DND-41 (cell line): Measurements from ENCODE around the gene LRRTM4.

Experiments
- ATAC-seq: fragments of 200-7000 bp; cut with Tn5 transposase; 3 replicates; pipeline ENCODE4 v1.9.1; 2021; ENCODE audit warnings: low read depth; ENCODE audit not compliant: insufficient read depth
- DNase-seq: peaks from one replicate; pipeline ENCODE4 v3.0.0-alpha.2; 2020
- H2AFZ ChIP-seq: 2 replicates; pipeline ENCODE4 v1.6.0; 2012; ENCODE audit warnings: low read depth, low read length
- H3K27ac ChIP-seq: 2 replicates; pipeline ENCODE4 v1.5.1; 2012; ENCODE audit warnings: low read length, inconsistent platforms
- H3K27me3 ChIP-seq: fragments of 200-600 bp; sonication (generic); 2 replicates; pipeline ENCODE4 v1.6.0; 2012; ENCODE audit warnings: low read length, mild to moderate bottlenecking, inconsistent platforms; ENCODE audit not compliant: insufficient read depth, poor library complexity
- H3K36me3 ChIP-seq: 2 replicates; pipeline ENCODE4 v1.5.1; 2012; ENCODE audit warnings: low read length, inconsistent platforms; ENCODE audit not compliant: insufficient read depth
- H3K4me1 ChIP-seq: 2 replicates; pipeline ENCODE4 v1.5.1; 2012; ENCODE audit warnings: mild to moderate bottlenecking, low read length; ENCODE audit not compliant: insufficient read depth
- H3K4me2 ChIP-seq: 2 replicates; pipeline ENCODE4 v1.6.0; 2012; ENCODE audit warnings: mild to moderate bottlenecking, moderate library complexity, low read length, inconsistent platforms; ENCODE audit not compliant: insufficient read depth
- H3K4me3 ChIP-seq, 2 experiments: fragments of 200-600 bp in 1 of 2; shearing (Covaris generic) in 1 of 2; 2 replicates each; pipeline ENCODE4 v1.5.1; 2012 to 2016; ENCODE audit warnings: inconsistent platforms in 2 of 2, low read length in 2 of 2, mild to moderate bottlenecking in 2 of 2, low read depth in 1 of 2, moderate library complexity in 1 of 2
- H3K79me2 ChIP-seq: 2 replicates; pipeline ENCODE4 v1.6.0; 2012; ENCODE audit warnings: low read length, inconsistent platforms; ENCODE audit not compliant: insufficient read depth
- H3K9ac ChIP-seq: 2 replicates; pipeline ENCODE4 v1.6.0; 2012; ENCODE audit warnings: low read depth, mild to moderate bottlenecking, inconsistent platforms, low read length, moderate library complexity
- H3K9me3 ChIP-seq: 2 replicates; pipeline ENCODE4 v1.5.1; 2012; ENCODE audit warnings: low read length, moderate library complexity, mild to moderate bottlenecking, inconsistent platforms; ENCODE audit not compliant: insufficient read depth, severe bottlenecking
- H4K20me1 ChIP-seq: 2 replicates; pipeline ENCODE4 v1.6.0; 2012; ENCODE audit warnings: low read length; ENCODE audit not compliant: insufficient read depth
- EZH2 ChIP-seq: IDR thresholded peaks from 3 replicates; pipeline ENCODE4 v1.6.1; 2012; ENCODE audit warnings: borderline replicate concordance, low read depth, mild to moderate bottlenecking, moderate library complexity, low read length, inconsistent platforms; ENCODE audit not compliant: severe bottlenecking
- TF ChIP-seq, protein P1 (sequence below): IDR thresholded peaks from 2 replicates; pipeline ENCODE4 v1.5.1; 2012; ENCODE audit warnings: borderline replicate concordance, low read length, moderate library complexity, mild to moderate bottlenecking; ENCODE audit not compliant: poor library complexity, severe bottlenecking; ENCODE audit errors: extremely low read depth

Gene LRRTM4

DNA sequence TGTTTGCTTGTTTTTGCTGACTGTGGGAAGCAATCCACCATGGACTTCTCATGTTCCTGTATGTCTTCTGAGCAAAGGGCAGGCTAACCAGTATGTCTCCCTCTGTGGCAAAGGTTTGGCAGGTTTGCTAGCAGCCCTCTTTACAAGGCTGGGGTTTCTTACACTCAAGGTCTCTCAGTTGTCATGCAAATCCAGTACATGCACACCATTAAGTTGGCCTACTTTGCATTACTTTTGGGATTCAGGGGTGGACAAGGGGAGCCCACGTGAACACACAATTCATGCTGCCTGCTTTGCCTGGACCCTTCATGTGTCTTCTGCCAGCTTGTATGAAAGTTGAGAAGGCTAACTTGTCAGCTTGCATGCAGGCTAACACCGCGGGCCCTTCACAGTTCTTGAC is 134.9 kb downstream of the LRRTM4 start:
- Histone ChIP-seq H3K9ac (no peak overlapping the region), H3K36me3 (no peaks in the 10 kb centered on the region), H3K27me3 (no peaks in the 10 kb centered on the region), H4K20me1 (no peaks in the 10 kb centered on the region), H3K9me3 (no peaks in the 10 kb centered on the region), H3K27ac (no peak overlapping the region), H3K4me3 (no peak overlapping the region), H3K79me2 (no peaks in the 10 kb centered on the region), H2AFZ (no peak overlapping the region), H3K4me2 (no peak overlapping the region), H3K4me1 (no peaks in the 10 kb centered on the region)
- no peak for DNase-seq
- no peak for TF ChIP-seq EZH2
- TF ChIP-seq, protein P1, sequence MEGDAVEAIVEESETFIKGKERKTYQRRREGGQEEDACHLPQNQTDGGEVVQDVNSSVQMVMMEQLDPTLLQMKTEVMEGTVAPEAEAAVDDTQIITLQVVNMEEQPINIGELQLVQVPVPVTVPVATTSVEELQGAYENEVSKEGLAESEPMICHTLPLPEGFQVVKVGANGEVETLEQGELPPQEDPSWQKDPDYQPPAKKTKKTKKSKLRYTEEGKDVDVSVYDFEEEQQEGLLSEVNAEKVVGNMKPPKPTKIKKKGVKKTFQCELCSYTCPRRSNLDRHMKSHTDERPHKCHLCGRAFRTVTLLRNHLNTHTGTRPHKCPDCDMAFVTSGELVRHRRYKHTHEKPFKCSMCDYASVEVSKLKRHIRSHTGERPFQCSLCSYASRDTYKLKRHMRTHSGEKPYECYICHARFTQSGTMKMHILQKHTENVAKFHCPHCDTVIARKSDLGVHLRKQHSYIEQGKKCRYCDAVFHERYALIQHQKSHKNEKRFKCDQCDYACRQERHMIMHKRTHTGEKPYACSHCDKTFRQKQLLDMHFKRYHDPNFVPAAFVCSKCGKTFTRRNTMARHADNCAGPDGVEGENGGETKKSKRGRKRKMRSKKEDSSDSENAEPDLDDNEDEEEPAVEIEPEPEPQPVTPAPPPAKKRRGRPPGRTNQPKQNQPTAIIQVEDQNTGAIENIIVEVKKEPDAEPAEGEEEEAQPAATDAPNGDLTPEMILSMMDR = no peak
- no peak for ATAC-seq

DNA sequence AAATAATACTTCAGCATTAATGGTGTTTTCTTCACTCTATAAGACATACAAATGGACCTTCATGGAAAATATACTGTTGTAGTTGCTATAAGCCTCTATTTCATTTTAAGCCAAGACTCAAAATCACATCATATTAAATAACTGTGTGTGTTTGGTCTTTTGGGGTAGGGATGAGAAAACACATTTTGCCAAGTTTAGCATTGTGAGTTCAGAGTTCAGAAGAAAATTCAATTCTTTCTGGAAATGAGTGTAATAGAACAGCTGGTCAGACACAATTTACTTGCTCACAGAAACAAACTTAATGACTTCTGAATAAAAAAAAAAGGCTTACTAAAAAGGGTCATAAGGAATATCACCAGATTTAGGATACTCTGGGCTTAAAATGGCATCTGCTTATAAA is 149.5 kb downstream of the LRRTM4 start:
- Histone ChIP-seq H3K4me2 (no peak overlapping the region), H3K79me2 (no peaks in the 10 kb centered on the region), H3K27ac (no peak overlapping the region), H3K36me3 (no peaks in the 10 kb centered on the region), H3K9me3 (no peaks in the 10 kb centered on the region), H3K4me3 (no peak overlapping the region), H3K4me1 (no peaks in the 10 kb centered on the region), H2AFZ (no peak overlapping the region), H4K20me1 (no peaks in the 10 kb centered on the region), H3K27me3 (no peaks in the 10 kb centered on the region), H3K9ac (no peak overlapping the region)
- no peak for TF ChIP-seq EZH2
- TF ChIP-seq, protein P1 = no peak
- ATAC-seq = no peak
- no peak for DNase-seq

DNA sequence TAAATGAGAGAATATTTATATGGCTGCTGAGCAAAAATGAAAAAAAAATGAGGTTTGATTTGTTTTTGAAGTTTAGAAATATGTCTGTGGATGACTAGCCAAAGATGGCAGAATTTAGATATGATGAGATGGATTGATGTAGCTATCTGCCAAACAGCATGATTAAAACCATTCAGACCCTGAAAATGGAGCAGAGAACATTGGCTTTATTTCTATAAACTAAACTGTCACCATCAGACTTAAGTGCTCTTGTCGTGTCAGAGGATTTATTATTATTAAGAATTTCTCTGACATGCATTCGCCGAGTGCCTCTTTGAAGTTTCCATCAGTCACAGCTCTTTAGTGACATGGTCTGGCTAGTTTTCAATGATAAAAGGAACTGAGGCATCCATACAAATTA is 151.7 kb downstream of the LRRTM4 start:
- no peak overlapping the region for H3K4me2 ChIP-seq
- ATAC-seq (no peak), DNase-seq (no peak)
- H3K79me2 ChIP-seq = no peaks in the 10 kb centered on the region
- H3K27me3 ChIP-seq = no peaks in the 10 kb centered on the region
- H2AFZ ChIP-seq = no peak overlapping the region
- no peaks in the 10 kb centered on the region for H3K36me3 ChIP-seq
- no peaks in the 10 kb centered on the region for H3K4me1 ChIP-seq
- TF ChIP-seq, protein P1 = no peak
- no peak for TF ChIP-seq EZH2
- no peaks in the 10 kb centered on the region for H4K20me1 ChIP-seq
- H3K27ac ChIP-seq = no peak overlapping the region
- H3K4me3 ChIP-seq = no peak overlapping the region
- no peaks in the 10 kb centered on the region for H3K9me3 ChIP-seq
- no peak overlapping the region for H3K9ac ChIP-seq

DNA sequence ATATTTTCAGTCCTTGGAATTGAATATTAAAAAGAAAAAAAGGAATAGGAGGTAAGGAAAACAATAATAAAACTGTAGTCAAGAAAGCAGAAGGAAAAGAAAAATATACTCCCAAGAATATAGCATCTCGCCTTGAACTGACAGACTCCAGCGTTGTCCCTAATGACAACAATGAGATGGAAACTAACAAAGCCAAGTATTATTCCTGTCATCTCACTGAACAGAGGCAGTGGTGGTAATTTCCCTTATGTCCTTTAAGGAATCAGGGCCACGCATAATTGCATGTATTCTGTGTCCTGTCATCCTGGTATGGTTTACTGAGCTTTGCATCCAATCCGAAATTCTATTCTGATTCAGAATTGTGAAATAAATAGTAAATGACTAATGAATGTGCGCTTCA is 158.9 kb downstream of the LRRTM4 start:
- Histone ChIP-seq H2AFZ (no peak overlapping the region), H3K79me2 (no peaks in the 10 kb centered on the region), H4K20me1 (no peaks in the 10 kb centered on the region), H3K9ac (no peak overlapping the region), H3K9me3 (no peaks in the 10 kb centered on the region), H3K4me1 (no peaks in the 10 kb centered on the region), H3K27ac (no peak overlapping the region), H3K36me3 (no peaks in the 10 kb centered on the region), H3K27me3 (no peaks in the 10 kb centered on the region), H3K4me2 (no peak overlapping the region), H3K4me3 (no peak overlapping the region)
- ATAC-seq (no peak), DNase-seq (no peak)
- no peak for TF ChIP-seq EZH2
- TF ChIP-seq, protein P1 = no peak
